Testis (tissue), 5 donors: ENCODE data around the gene APEX1. TPM values are rescaled to one million over a fixed set of nuclear protein-coding genes. Genes with fewer than 3 reads are reported as not detected.

Source experiments
- DNase-seq: peaks from one replicate; pipeline ENCODE4 v3.0.0-alpha.2; 2019
- H3K27ac ChIP-seq, 2 donors: fragments of 200-600 bp; sonication (generic); one replicate each; pipeline ENCODE4 v1.5.1; 2019
- H3K27me3 ChIP-seq: fragments of 200-600 bp; sonication (generic); one replicate; pipeline ENCODE4 v1.5.1; 2019
- H3K36me3 ChIP-seq: fragments of 200-600 bp; sonication (generic); one replicate; pipeline ENCODE4 v1.5.1; 2017; ENCODE audit warnings: low read depth; ENCODE audit errors: missing control alignments
- H3K4me1 ChIP-seq: fragments of 200-600 bp; sonication (generic); one replicate; pipeline ENCODE4 v1.5.1; 2019
- H3K4me3 ChIP-seq, 2 donors: fragments of 200-600 bp; sonication (generic); one replicate each; pipeline ENCODE4 v1.5.1; 2017 to 2019
- H3K9me3 ChIP-seq: fragments of 200-600 bp; sonication (generic); one replicate; pipeline ENCODE4 v1.5.1; 2017
- CTCF ChIP-seq, 3 experiments: fragments of 450-650 bp in 2 of 3; fragments of 200-600 bp in 1 of 3; sonication (generic) in 1 of 3; IDR thresholded peaks; one replicate each; pipeline ENCODE4 v1.5.1; 2016 to 2019; ENCODE audit warnings: antibody characterized with exemption in 3 of 3, mild to moderate bottlenecking in 2 of 3, moderate library complexity in 1 of 3
- POLR2A ChIP-seq: fragments of 450-650 bp; IDR thresholded peaks from one replicate; pipeline ENCODE4 v1.6.1; 2017; ENCODE audit warnings: antibody characterized with exemption, mild to moderate bottlenecking, moderate library complexity
- WGBS, 2 donors: methylation state at CpG; one replicate each; pipeline ENCODE4 v1.1.5; 2018; 5-methylcytosine and 5-hydroxymethylcytosine counted together
- intact Hi-C: fragments of 100-400 bp; cut with DNase I; formaldehyde crosslinking; loops from one replicate; pipeline ENCODE4 v1.15.1; 2023; ENCODE audit warnings: low total_unique reads
- long read RNA-seq, 2 donors: transcript quantifications; one replicate each; lab custom pipeline, GENCODE V29; 2026
- polyA plus RNA-seq: library from polyadenylated mRNA; stranded (reverse); fragments of 350-450 nt; fragmentation: Illumina TruSeq; extraction: RNeasy Lipid Tissue Mini Kit (QIAGEN cat#74804); gene quantifications from one replicate; pipeline ENCODE4 v1.2.3, GENCODE V29; 2014; ENCODE audit warnings: low read depth, low replicate concordance; ENCODE audit not compliant: insufficient read depth
- total RNA-seq, 2 donors: library from RNA; depleted of rRNA; stranded (reverse); fragments of >200 nt; gene quantifications; one replicate each; pipeline ENCODE4 v1.2.3, GENCODE V29; 2016

The APEX1 gene
- total RNA-seq (10 to 100 TPM; 56.7 to 76.2 TPM), polyA plus RNA-seq (67.8 TPM)
- long read RNA-seq, donor 1, transcript APEX1-216 (3 exons, 1,803 nt), result minor isoform, 7 of 163 reads
- long read RNA-seq, donor 1, transcript APEX1-201 (5 exons, 1,484 nt), result major isoform, 78 of 163 reads
- long read RNA-seq, donor 1, transcript APEX1-210 (5 exons, 1,437 nt), result minor isoform, 10 of 163 reads
- long read RNA-seq, donor 1, transcript APEX1-205 (4 exons, 1,603 nt), result minor isoform, 10 of 163 reads
- long read RNA-seq, donor 1, partial matches to known transcripts, result 54 of 163 reads
- long read RNA-seq, donor 1, other reads (novel, unspliced or antisense), result 0 of 163 reads
- long read RNA-seq, donor 2, transcript APEX1-210 (5 exons, 1,437 nt), result minor isoform, 8 of 81 reads
- long read RNA-seq, donor 2, transcript APEX1-201 (5 exons, 1,484 nt), result major isoform, 37 of 81 reads
- long read RNA-seq, donor 2, transcript APEX1-202 (5 exons, 1,387 nt), result minor isoform, 10 of 81 reads
- long read RNA-seq, donor 2, transcript APEX1-205 (4 exons, 1,603 nt), result minor isoform, 7 of 81 reads
- long read RNA-seq, donor 2, partial matches to known transcripts, result 12 of 81 reads
- long read RNA-seq, donor 2, other reads (novel, unspliced or antisense), result 0 of 81 reads

GRCh38 chr14:20454516-20455354 lies at the start of gene APEX1, which contains the start of gene OSGEP:
Gene APEX1, plus strand, starts transcription at chr14:20455226. Its CDS starts 420 bp downstream, at chr14:20455646.
Gene OSGEP, minus strand, starts transcription at chr14:20454812. Its CDS starts 129 bp downstream, at chr14:20454683.
- TF ChIP-seq POLR2A (peak; percentile 19), CTCF (IDR thresholded peaks at IDR 0.05) (no peak)
- H3K27me3 ChIP-seq, result no peaks in the 10 kb centered on the region
- H3K36me3 ChIP-seq, result no peaks in the 10 kb centered on the region
- WGBS, 2 donors, result 0 to 1% methylated on average over 52 to 55 of the region's 56 CpGs
- peak; percentile 99 for DNase-seq
- intact Hi-C loops, result loop anchor here (10.0 kb wide), 1 partner anchor 110 kb away; the partner anchor contains the start of gene PARP2
- peak within 1 kb of the TSS; percentile 69 to 89 for H3K4me3 ChIP-seq
- H3K27ac ChIP-seq, result peak within 1 kb of the TSS; percentile 84 to 91
- peaks cover 14% of the 10 kb centered on the region for H3K4me1 ChIP-seq
- H3K9me3 ChIP-seq, result no peaks in the 10 kb centered on the region

- intact Hi-C loops, result no loop called here
- Histone ChIP-seq H3K27me3 (no peaks in the 10 kb centered on the region), H3K4me1 (peaks cover 9% of the 10 kb centered on the region), H3K36me3 (no peaks in the 10 kb centered on the region), H3K4me3 (no peak overlapping the region), H3K27ac (no peak overlapping the region), H3K9me3 (no peaks in the 10 kb centered on the region)
- DNase-seq, result no peak
- TF ChIP-seq POLR2A (no peak), CTCF (IDR thresholded peaks at IDR 0.05) (no peak)
- 94% methylated on average over 2 of the region's 2 CpGs for WGBS, 2 donors
These were observed 45.8 kb upstream of the APEX1 start for GRCh38 chr14:20409226-20409625.

GRCh38 chr14:20412411-20412810 lies 42.6 kb upstream of the APEX1 start:
- Histone ChIP-seq H3K36me3 (no peaks in the 10 kb centered on the region), H3K27ac (peak overlapping the region; percentile 86 to 96), H3K9me3 (no peaks in the 10 kb centered on the region), H3K27me3 (no peaks in the 10 kb centered on the region), H3K4me3 (peak overlapping the region; percentile 79 to 83), H3K4me1 (peaks cover 11% of the 10 kb centered on the region)
- intact Hi-C loops, result no loop called here
- TF ChIP-seq POLR2A (no peak), CTCF (IDR thresholded peaks at IDR 0.05) (no peak)
- WGBS, 2 donors, result 4 to 5% methylated on average over 7 of the region's 7 CpGs
- no peak for DNase-seq

GRCh38 chr14:20412876-20413743 lies 41.9 kb upstream of the APEX1 start, which contains the start of gene TEP1:
Gene TEP1, minus strand, starts transcription at chr14:20413501. Its CDS starts 5,062 bp downstream, at chr14:20408439.
- WGBS, 2 donors, result 1% methylated on average over 34 to 43 of the region's 43 CpGs
- TF ChIP-seq CTCF (IDR thresholded peaks at IDR 0.05), result no peak
- no peak for TF ChIP-seq POLR2A
- DNase-seq, result peak; percentile 92

More at GRCh38 chr14:20412876-20413743, 41.9 kb upstream of the APEX1 start, which contains the start of gene TEP1:
- Histone ChIP-seq H3K9me3 (no peaks in the 10 kb centered on the region), H3K4me3 (peak within 1 kb of the TSS; percentile 79 to 83), H3K27ac (peak within 1 kb of the TSS; percentile 86 to 96), H3K27me3 (no peaks in the 10 kb centered on the region), H3K4me1 (peaks cover 11% of the 10 kb centered on the region), H3K36me3 (no peaks in the 10 kb centered on the region)
- intact Hi-C loops, result no loop called here
